Measurements from ENCODE around the gene ST6GAL1. TPM values are rescaled to one million over a fixed set of nuclear protein-coding genes. Genes with fewer than 3 reads are reported as not detected.
"Not testable (repeated sequence)": the region's sequence is repeated elsewhere in the genome, so short reads cannot be mapped to it uniquely, and the experiment has no call there.

Gene ST6GAL1
- total and polyA plus RNA-seq, 7 experiments from 2014 or later: 115 to 313 (median 214) TPM

GRCh38 chr3:186950402-186951093, 20.2 kb downstream of the ST6GAL1 start:
- Histone ChIP-seq H3K27me3 (ENCODE audit: control insufficient read depth in 2 of 2, insufficient read depth in 2 of 2, low read length in 2 of 2) (no peaks in the 10 kb centered on the region), H3K27ac (ENCODE audit: low read depth, low read length) (no peak overlapping the region), H3K4me1 (ENCODE audit: control insufficient read depth in 2 of 2, insufficient read depth in 2 of 2, low read length in 2 of 2) (peaks cover 13 to 43% of the 10 kb centered on the region in 2 donors), H3K9me3 (ENCODE audit: control insufficient read depth in 2 of 3, low read length in 3 of 3) (no peaks in the 10 kb centered on the region), H3K4me3 (ENCODE audit: low read length) (no peak overlapping the region), H3K36me3 (ENCODE audit: control insufficient read depth in 2 of 3, insufficient read depth in 3 of 3, low read length in 3 of 3) (peaks cover 0 to 11% (median 0%) of the 10 kb centered on the region in 3 experiments)
- peak overlapping the region in 2 of 10 donors; percentile 22 to 43 for H3K4me3 Mint-ChIP-seq
- intact Hi-C loops (cut with micrococcal nuclease): loop anchor here (5.0 kb wide), 5 partner anchors 42 to 103 kb away; no protein-coding TSS in a partner anchor
- peaks cover 62 to 86% (median 76%) of the 10 kb centered on the region in 7 donors for H3K4me1 Mint-ChIP-seq
- DNase-seq (no peak), ATAC-seq (no peak)
- ChIA-PET CTCF (no interaction called here), POLR2A (interaction anchor here (0.6 kb wide), 1 partner anchor 42 kb away, joined by 3 read pairs; no protein-coding TSS in a partner anchor)
- H3K27ac Mint-ChIP-seq: peak overlapping the region in 8 of 9 donors; percentile 2 to 84 (median 56)
- no peaks in the 10 kb centered on the region for H3K27me3 Mint-ChIP-seq
- H3K9me3 Mint-ChIP-seq: peaks cover 0 to 9% (median 3%) of the 10 kb centered on the region in 11 donors
- peaks cover 24 to 81% (median 53%) of the 10 kb centered on the region in 5 donors for H3K36me3 Mint-ChIP-seq

- POLR2A ChIA-PET: no interaction called here
- DNase-seq: no peak
- H3K4me3 ChIP-seq (ENCODE audit: low read length): no peak overlapping the region
- no peak for ATAC-seq
- no peaks in the 10 kb centered on the region for H3K9me3 ChIP-seq (ENCODE audit: control insufficient read depth in 2 of 3, low read length in 3 of 3)
- Mint-ChIP-seq H3K27ac (peak overlapping the region; percentile 15 to 91 (median 63)), H3K4me1 (peaks cover 70 to 92% (median 82%) of the 10 kb centered on the region in 7 donors), H3K36me3 (peaks cover 25 to 86% (median 54%) of the 10 kb centered on the region in 5 donors), H3K9me3 (peaks cover 0 to 9% (median 3%) of the 10 kb centered on the region in 11 donors), H3K27me3 (no peaks in the 10 kb centered on the region), H3K4me3 (peak overlapping the region in 8 of 10 donors; percentile 14 to 71 (median 42))
- intact Hi-C loops (cut with micrococcal nuclease): loop anchor here (5.0 kb wide), 5 partner anchors 40 to 105 kb away; no protein-coding TSS in a partner anchor
- peaks cover 13 to 52% of the 10 kb centered on the region in 2 donors for H3K4me1 ChIP-seq (ENCODE audit: control insufficient read depth in 2 of 2, insufficient read depth in 2 of 2, low read length in 2 of 2)
- peaks cover 0 to 11% (median 0%) of the 10 kb centered on the region in 3 experiments for H3K36me3 ChIP-seq (ENCODE audit: control insufficient read depth in 2 of 3, insufficient read depth in 3 of 3, low read length in 3 of 3)
- no peaks in the 10 kb centered on the region for H3K27me3 ChIP-seq (ENCODE audit: control insufficient read depth in 2 of 2, insufficient read depth in 2 of 2, low read length in 2 of 2)
- CTCF ChIA-PET: no interaction called here
- no peak overlapping the region for H3K27ac ChIP-seq (ENCODE audit: low read depth, low read length)
Measured at GRCh38 chr3:186951640-186952552, 21.6 kb downstream of the ST6GAL1 start.

DNA sequence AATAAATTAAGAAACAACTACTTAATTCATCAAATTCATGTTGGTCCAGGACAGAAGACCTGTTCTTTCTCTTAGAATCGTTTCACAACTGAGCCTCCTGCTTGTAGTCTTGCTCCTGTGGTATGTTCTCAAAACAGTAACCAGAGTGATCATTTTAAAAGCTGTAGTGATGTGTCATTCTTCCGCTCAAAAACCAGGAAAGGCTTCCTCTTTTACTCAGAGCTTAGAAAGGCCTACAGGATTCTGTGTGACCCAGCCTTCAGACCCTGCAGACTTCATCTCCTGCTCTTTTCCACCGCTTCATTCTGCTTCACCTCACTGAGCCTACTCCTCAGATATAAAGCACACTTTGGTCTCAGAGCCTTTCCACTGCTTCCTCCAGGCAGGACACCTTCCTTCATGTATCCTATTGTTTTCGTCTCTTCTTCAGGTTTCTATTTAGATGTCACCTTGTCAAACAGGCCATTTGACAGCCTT, 22.7 kb downstream of the ST6GAL1 start:
- Mint-ChIP-seq H3K9me3 (peaks cover 0 to 9% (median 3%) of the 10 kb centered on the region in 11 donors), H3K4me3 (peak overlapping the region; percentile 0 to 76 (median 45)), H3K27ac (peak overlapping the region; percentile 18 to 91 (median 63)), H3K27me3 (no peaks in the 10 kb centered on the region), H3K4me1 (peaks cover 71 to 95% (median 83%) of the 10 kb centered on the region in 7 donors), H3K36me3 (peaks cover 25 to 78% (median 55%) of the 10 kb centered on the region in 5 donors)
- no peak for DNase-seq
- Histone ChIP-seq H3K27ac (ENCODE audit: low read depth, low read length) (peak overlapping the region; percentile 6), H3K36me3 (ENCODE audit: control insufficient read depth in 2 of 3, insufficient read depth in 3 of 3, low read length in 3 of 3) (peaks cover 0 to 11% (median 0%) of the 10 kb centered on the region in 3 experiments), H3K9me3 (ENCODE audit: control insufficient read depth in 2 of 3, low read length in 3 of 3) (no peaks in the 10 kb centered on the region), H3K27me3 (ENCODE audit: control insufficient read depth in 2 of 2, insufficient read depth in 2 of 2, low read length in 2 of 2) (no peaks in the 10 kb centered on the region), H3K4me1 (ENCODE audit: control insufficient read depth in 2 of 2, insufficient read depth in 2 of 2, low read length in 2 of 2) (peaks cover 13 to 52% of the 10 kb centered on the region in 2 donors), H3K4me3 (ENCODE audit: low read length) (no peak overlapping the region)
- intact Hi-C loops (cut with micrococcal nuclease): loop anchor here (1.0 to 5.0 kb wide), 6 partner anchors 22 to 106 kb away; no protein-coding TSS in a partner anchor
- ATAC-seq: peak; percentile 70
- ChIA-PET CTCF (interaction anchor here (0.9 to 1.1 kb wide), 2 partner anchors 10 to 16 kb away, joined by 6 to 8 read pairs; no protein-coding TSS in a partner anchor), POLR2A (interaction anchor here (1.1 kb wide), 1 partner anchor 18 kb away, joined by 3 read pairs; no protein-coding TSS in a partner anchor)

DNA sequence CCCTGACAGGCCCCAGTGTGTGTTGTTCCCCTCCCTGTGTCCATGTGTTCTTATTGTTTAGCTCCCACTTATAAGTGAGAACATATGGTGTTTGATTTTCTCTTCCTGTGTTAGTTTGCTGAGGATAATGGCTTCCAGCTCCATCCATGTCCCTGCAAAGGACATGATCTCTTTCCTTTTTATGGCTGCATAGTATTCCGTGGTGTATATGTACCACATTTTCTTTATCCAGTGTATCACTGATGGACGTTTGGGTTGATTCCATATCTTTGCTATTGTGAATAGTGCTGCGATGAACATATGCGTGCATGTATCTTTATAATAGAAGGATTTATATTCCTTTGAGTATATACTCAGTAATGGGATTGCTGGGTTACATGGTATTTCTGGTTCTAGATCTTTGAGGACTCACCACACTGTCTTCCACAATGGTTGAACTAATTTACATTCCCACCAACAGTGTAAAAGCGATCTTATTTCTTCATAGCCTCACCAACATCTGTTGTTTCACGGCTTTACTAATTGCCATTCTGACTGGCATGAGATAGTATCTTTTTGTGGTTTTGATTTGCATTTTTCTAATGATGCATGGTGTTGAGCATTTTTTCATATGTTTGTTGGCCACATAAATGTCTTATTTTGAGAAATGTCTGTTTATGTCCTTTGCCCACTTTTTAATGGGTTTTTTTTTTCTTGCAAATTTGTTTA, 23.8 kb downstream of the ST6GAL1 start:
- ATAC-seq; H3K9me3 Mint-ChIP-seq; H3K9me3 ChIP-seq (ENCODE audit: control insufficient read depth in 2 of 3, low read length in 3 of 3); DNase-seq; H3K27me3 Mint-ChIP-seq; H3K4me3 ChIP-seq (ENCODE audit: low read length); H3K36me3 ChIP-seq (ENCODE audit: control insufficient read depth in 2 of 3, insufficient read depth in 3 of 3, low read length in 3 of 3); H3K27me3 ChIP-seq (ENCODE audit: control insufficient read depth in 2 of 2, insufficient read depth in 2 of 2, low read length in 2 of 2); H3K27ac ChIP-seq (ENCODE audit: low read depth, low read length): not testable (repeated sequence)
- Mint-ChIP-seq H3K4me3 (peak overlapping the region in 3 of 10 donors; percentile 5 to 56 (median 55)), H3K27ac (peak overlapping the region; percentile 3 to 80 (median 49)), H3K36me3 (peaks cover 20 to 72% (median 47%) of the 10 kb centered on the region in 5 donors), H3K4me1 (peaks cover 65 to 89% (median 72%) of the 10 kb centered on the region in 7 donors)
- POLR2A ChIA-PET: interaction anchor here (0.6 to 1.1 kb wide), 2 partner anchors 14 to 17 kb away, joined by 3 read pairs; no protein-coding TSS in a partner anchor
- H3K4me1 ChIP-seq (ENCODE audit: control insufficient read depth in 2 of 2, insufficient read depth in 2 of 2, low read length in 2 of 2): peaks cover 13 to 52% of the 10 kb centered on the region in 2 donors
- CTCF ChIA-PET: interaction anchor here (0.7 kb wide), 1 partner anchor 210 kb away, joined by 3 read pairs; no protein-coding TSS in a partner anchor
- intact Hi-C loops (cut with micrococcal nuclease): loop anchor here (1.0 to 5.0 kb wide), 6 partner anchors 23 to 107 kb away; no protein-coding TSS in a partner anchor

GRCh38 chr3:186955898-186956696, 25.8 kb downstream of the ST6GAL1 start:
- POLR2A ChIA-PET: no interaction called here
- H3K4me1 ChIP-seq (ENCODE audit: control insufficient read depth in 2 of 2, insufficient read depth in 2 of 2, low read length in 2 of 2): peaks cover 13 to 47% of the 10 kb centered on the region in 2 donors
- no peak for DNase-seq
- no peaks in the 10 kb centered on the region for H3K27me3 Mint-ChIP-seq
- H3K36me3 Mint-ChIP-seq: peaks cover 11 to 59% (median 39%) of the 10 kb centered on the region in 5 donors
- no peak overlapping the region for H3K27ac ChIP-seq (ENCODE audit: low read depth, low read length)
- ATAC-seq: peak; percentile 22
- H3K4me3 ChIP-seq (ENCODE audit: low read length): no peak overlapping the region
- H3K27ac Mint-ChIP-seq: peak overlapping the region in 5 of 9 donors; percentile 23 to 89 (median 67)
- H3K36me3 ChIP-seq (ENCODE audit: control insufficient read depth in 2 of 3, insufficient read depth in 3 of 3, low read length in 3 of 3): no peaks in the 10 kb centered on the region
- H3K9me3 ChIP-seq (ENCODE audit: control insufficient read depth in 2 of 3, low read length in 3 of 3): no peaks in the 10 kb centered on the region
- H3K27me3 ChIP-seq (ENCODE audit: control insufficient read depth in 2 of 2, insufficient read depth in 2 of 2, low read length in 2 of 2): no peaks in the 10 kb centered on the region
- intact Hi-C loops (cut with micrococcal nuclease): no loop called here
- peaks cover 0 to 9% (median 2%) of the 10 kb centered on the region in 11 donors for H3K9me3 Mint-ChIP-seq
- CTCF ChIA-PET: no interaction called here
- peak overlapping the region in 1 of 10 donors; percentile 30 for H3K4me3 Mint-ChIP-seq
- peaks cover 66 to 87% (median 78%) of the 10 kb centered on the region in 7 donors for H3K4me1 Mint-ChIP-seq
